Endothelial cell of umbilical vein (primary cell): ENCODE measurements around the gene RNFT2. TPM values are rescaled to one million over a fixed set of nuclear protein-coding genes. Genes with fewer than 3 reads are reported as not detected.

Source experiments
- BruUV-seq: library from RNA; stranded (reverse); fragments of 400-500 nt; replicated peaks from 2 replicates; lab custom pipeline; 2021; lab: Mats Ljungman, UMichigan
- CTCF ChIA-PET: fragments of 300-600, 350-600 bp; sonication (Branson Sonifier 250); formaldehyde crosslinking; loops from one replicate; lab custom pipeline; 2021; ENCODE audit warnings: antibody characterized with exemption, inconsistent platforms; lab: Charles Lee
- POLR2A ChIA-PET: fragments of 300-600, 350-600 bp; sonication (Branson Sonifier 250); formaldehyde crosslinking; loops from one replicate; lab custom pipeline; 2021; ENCODE audit warnings: antibody characterized with exemption, inconsistent platforms; lab: Charles Lee
- DNase-seq: peaks from one replicate; pipeline ENCODE4 v3.0.0-alpha.2; 2011; ENCODE audit warnings: low read depth, low spot score
- FAIRE-seq: peaks from 2 replicates; lab custom pipeline; 2011; peaks lifted over from hg19 to GRCh38; lab: Jason Lieb, UNC
- H2AFZ ChIP-seq: 2 replicates; pipeline ENCODE4 v1.6.0; 2012; ENCODE audit warnings: low read depth, low read length, control low read depth, inconsistent platforms
- H3K27ac ChIP-seq: 2 replicates; pipeline ENCODE4 v1.5.1; 2011; ENCODE audit warnings: low read depth, mild to moderate bottlenecking, control low read depth, low read length, moderate library complexity; ENCODE audit not compliant: insufficient read depth
- H3K27me3 ChIP-seq, 2 experiments: 2 replicates each; pipeline versions ENCODE4 v1.6.0 to v1.6.1; 2011; ENCODE audit warnings: low read length in 2 of 2, mixed read lengths in 1 of 2; ENCODE audit not compliant: control insufficient read depth in 2 of 2, insufficient read depth in 2 of 2
- H3K36me3 ChIP-seq, 2 experiments: 2 replicates in 1 of 2; 3 replicates in 1 of 2; pipeline ENCODE4 v1.5.1; 2011; ENCODE audit warnings: low read length in 2 of 2, mild to moderate bottlenecking in 1 of 2, moderate library complexity in 1 of 2; ENCODE audit not compliant: control insufficient read depth in 2 of 2, insufficient read depth in 2 of 2; ENCODE audit errors: extremely low read depth in 1 of 2
- H3K4me1 ChIP-seq: 3 replicates; pipeline ENCODE4 v1.5.1; 2011; ENCODE audit warnings: mild to moderate bottlenecking, low read length; ENCODE audit not compliant: control insufficient read depth, insufficient read depth; ENCODE audit errors: extremely low read depth
- H3K4me2 ChIP-seq: 2 replicates; pipeline ENCODE4 v1.6.1; 2011; ENCODE audit warnings: low read length, control low read depth, mixed read lengths; ENCODE audit not compliant: insufficient read depth
- H3K4me3 ChIP-seq, 3 experiments: fragments of 200-600 bp in 1 of 3; sonication (generic), shearing (Covaris generic) in 1 of 3; replicated peaks in 1 of 3; 2 replicates each; pipeline ENCODE4 v1.5.1; 2011 to 2016; ENCODE audit warnings: control low read depth in 3 of 3, low read length in 3 of 3, mild to moderate bottlenecking in 2 of 3, inconsistent platforms in 1 of 3, low read depth in 1 of 3, moderate library complexity in 1 of 3; ENCODE audit not compliant: insufficient read depth in 1 of 3
- H3K79me2 ChIP-seq: 2 replicates; pipeline ENCODE4 v1.6.0; 2012; ENCODE audit warnings: low read length, inconsistent platforms; ENCODE audit not compliant: control insufficient read depth, insufficient read depth
- H3K9ac ChIP-seq: replicated peaks from 2 replicates; pipeline ENCODE3; 2011; ENCODE audit warnings: low read length, control low read depth; ENCODE audit not compliant: insufficient read depth; ENCODE audit errors: extremely low read depth
- H3K9me1 ChIP-seq: replicated peaks from 3 replicates; pipeline ENCODE4 v1.6.0; 2011; ENCODE audit warnings: mild to moderate bottlenecking, low read length; ENCODE audit not compliant: control insufficient read depth, insufficient read depth; ENCODE audit errors: extremely low read depth
- H3K9me3 ChIP-seq: replicated peaks from 2 replicates; pipeline ENCODE4 v1.5.1; 2012; ENCODE audit warnings: low read length, inconsistent platforms; ENCODE audit not compliant: control insufficient read depth, insufficient read depth
- H4K20me1 ChIP-seq: replicated peaks from 2 replicates; pipeline ENCODE3; 2011; ENCODE audit warnings: mild to moderate bottlenecking, low read length; ENCODE audit not compliant: control insufficient read depth, insufficient read depth; ENCODE audit errors: extremely low read depth
- CTCF ChIP-seq, 2 donors: IDR thresholded peaks; 1 replicate in 1 of 2; 2 replicates in 1 of 2; pipeline ENCODE4 v1.5.1; 2011; ENCODE audit warnings: low read length in 2 of 2, mild to moderate bottlenecking in 2 of 2, moderate library complexity in 2 of 2, control low read depth in 1 of 2, inconsistent platforms in 1 of 2, low read depth in 1 of 2; ENCODE audit not compliant: insufficient read depth in 1 of 2; ENCODE audit errors: extremely low read depth in 1 of 2
- POLR2AphosphoS5 ChIP-seq: IDR thresholded peaks from 2 replicates; pipeline ENCODE4 v1.6.1; 2012; ENCODE audit warnings: low read depth, mild to moderate bottlenecking, control low read depth, low read length, moderate library complexity; ENCODE audit not compliant: insufficient read depth
- dilution Hi-C: fragments of 300-500 bp; cut with MboI; formaldehyde crosslinking; loops from one replicate; pipeline ENCODE4 v1.15.0; 2019; ENCODE audit warnings: low sequenced_read_pairs; ENCODE audit not compliant: extremely low pct_ligation_motif_present
- intact Hi-C: fragments of 100-400 bp; cut with micrococcal nuclease; formaldehyde crosslinking; loops from one replicate; pipeline ENCODE4 v1.10.0; 2022
- polyA plus RNA-seq, 4 experiments: library from polyadenylated mRNA; depleted of rRNA in 3 of 4; stranded (reverse) in 3 of 4; unstranded in 1 of 4; fragments of >200 nt; gene quantifications; 2 replicates each; pipeline versions ENCODE4 v1.2.1 to v1.2.3, GENCODE V29; 2011 to 2012; ENCODE audit warnings: missing spikeins in 1 of 4
- total RNA-seq: library from RNA; stranded (reverse); gene quantifications from 2 replicates; pipeline ENCODE4 v1.2.3, GENCODE V29; 2021

The RNFT2 gene
- total and polyA plus RNA-seq, 2 donors (not counting 3 experiments of a cell fraction or from before 2014, with no cell fraction given), result 1.4 to 6.6 TPM

- intact Hi-C loops, result loop anchor here (2.0 kb wide), 1 partner anchor 92 kb away; the partner anchor contains the start of gene FBXW8
- no peaks in the 10 kb centered on the region for H3K79me2 ChIP-seq
- H3K9me3 ChIP-seq, result no peaks in the 10 kb centered on the region
- H3K9ac ChIP-seq, result peak overlapping the region; percentile 100
- H3K27me3 ChIP-seq, result peaks cover 0 to 1% of the 10 kb centered on the region in 2 experiments
- TF ChIP-seq CTCF (IDR thresholded peaks at IDR 0.05; ENCODE audit: extremely low read depth in 1 of 2, insufficient read depth in 1 of 2, low read depth in 1 of 2, low read length in 2 of 2) (no peak), POLR2AphosphoS5 (peak; percentile 35)
- H3K36me3 ChIP-seq, result no peaks in the 10 kb centered on the region
- ChIA-PET POLR2A (no interaction called here), CTCF (interaction anchor here (0.8 kb wide), 1 partner anchor 109 kb away, joined by 3 read pairs; no protein-coding TSS in a partner anchor)
- dilution Hi-C loops, result no loop called here
- peak overlapping the region; percentile 86 for H3K27ac ChIP-seq
- peaks cover 13% of the 10 kb centered on the region for H3K4me1 ChIP-seq
- H3K4me2 ChIP-seq, result peak overlapping the region; percentile 74
- BruUV-seq, result TSS peak; percentile 68
- peak; percentile 59 for DNase-seq
- no peaks in the 10 kb centered on the region for H4K20me1 ChIP-seq
- peak; percentile 15 for FAIRE-seq
- H2AFZ ChIP-seq, result peak overlapping the region; percentile 98
- no peaks in the 10 kb centered on the region for H3K9me1 ChIP-seq
- H3K4me3 ChIP-seq, result peak overlapping the region; percentile 62 to 84 (median 76)
These were observed 80.3 kb downstream of the RNFT2 start for GRCh38 chr12:116818341-116818856.
